Measurements from ENCODE around the gene BCL11A.

DNA sequence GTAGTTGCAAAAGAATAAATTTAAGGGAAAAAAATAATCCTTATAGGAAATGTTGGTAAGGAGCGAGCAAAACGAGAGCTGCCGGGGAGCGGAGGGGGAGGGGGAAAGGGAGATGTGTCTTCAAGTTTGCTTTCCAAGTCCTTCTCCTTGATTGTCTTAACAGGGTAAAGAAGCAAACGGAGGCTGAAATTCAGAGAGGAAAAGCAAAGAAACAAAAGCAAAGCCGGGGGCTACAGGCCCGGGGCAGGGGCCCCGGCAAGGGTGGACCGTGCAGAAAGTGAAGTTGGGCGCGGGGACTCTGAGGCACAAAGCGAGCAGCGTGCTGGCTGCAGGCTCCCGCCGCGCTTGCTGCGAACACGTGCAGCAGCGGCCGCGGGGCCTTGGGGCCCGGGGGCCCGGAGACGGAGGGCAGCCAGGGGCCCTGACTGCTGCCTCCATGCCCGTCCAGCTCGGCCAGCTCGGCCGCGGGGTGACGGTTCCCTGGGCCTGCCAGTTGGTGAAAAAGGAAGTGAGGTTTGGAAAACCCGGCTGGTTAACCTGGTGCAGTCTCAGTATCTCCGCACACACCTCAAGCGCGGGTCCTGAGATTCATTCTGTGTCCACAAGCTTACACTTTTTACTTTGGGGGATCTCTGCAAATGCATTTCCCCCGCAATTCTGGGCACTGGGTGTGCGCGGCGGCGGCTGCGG lies 4.1 kb downstream of the BCL11A start:
- TF ChIP-seq, protein P1, sequence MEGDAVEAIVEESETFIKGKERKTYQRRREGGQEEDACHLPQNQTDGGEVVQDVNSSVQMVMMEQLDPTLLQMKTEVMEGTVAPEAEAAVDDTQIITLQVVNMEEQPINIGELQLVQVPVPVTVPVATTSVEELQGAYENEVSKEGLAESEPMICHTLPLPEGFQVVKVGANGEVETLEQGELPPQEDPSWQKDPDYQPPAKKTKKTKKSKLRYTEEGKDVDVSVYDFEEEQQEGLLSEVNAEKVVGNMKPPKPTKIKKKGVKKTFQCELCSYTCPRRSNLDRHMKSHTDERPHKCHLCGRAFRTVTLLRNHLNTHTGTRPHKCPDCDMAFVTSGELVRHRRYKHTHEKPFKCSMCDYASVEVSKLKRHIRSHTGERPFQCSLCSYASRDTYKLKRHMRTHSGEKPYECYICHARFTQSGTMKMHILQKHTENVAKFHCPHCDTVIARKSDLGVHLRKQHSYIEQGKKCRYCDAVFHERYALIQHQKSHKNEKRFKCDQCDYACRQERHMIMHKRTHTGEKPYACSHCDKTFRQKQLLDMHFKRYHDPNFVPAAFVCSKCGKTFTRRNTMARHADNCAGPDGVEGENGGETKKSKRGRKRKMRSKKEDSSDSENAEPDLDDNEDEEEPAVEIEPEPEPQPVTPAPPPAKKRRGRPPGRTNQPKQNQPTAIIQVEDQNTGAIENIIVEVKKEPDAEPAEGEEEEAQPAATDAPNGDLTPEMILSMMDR (IDR thresholded peaks at IDR 0.05): no peak
- TF ChIP-seq POLR2A (IDR thresholded peaks at IDR 0.05): no peak
- no peak for TF ChIP-seq POLR2AphosphoS5 (IDR thresholded peaks at IDR 0.05)
- no peak for TF ChIP-seq EP300 (IDR thresholded peaks at IDR 0.05)

Data from upper lobe of left lung (tissue), 4 donors.